HG02852 (cell line): ENCODE data around the gene SHISA9.

Source experiments
- ATAC-seq: cut with Tn5 transposase; IDR thresholded peaks from one replicate; pipeline ENCODE4 v1.9.1; 2021; ENCODE audit warnings: mild to moderate bottlenecking, moderate library complexity; ENCODE audit not compliant: unreplicated experiment

Gene SHISA9

GRCh38 chr16:13013043-13013442 lies 111.6 kb downstream of the SHISA9 start:
- ATAC-seq = no peak

- ATAC-seq = no peak
These were observed 113.1 kb downstream of the SHISA9 start for GRCh38 chr16:13014476-13014875.

- ATAC-seq = no peak
These were observed 116.6 kb downstream of the SHISA9 start for GRCh38 chr16:13018026-13018425.

DNA sequence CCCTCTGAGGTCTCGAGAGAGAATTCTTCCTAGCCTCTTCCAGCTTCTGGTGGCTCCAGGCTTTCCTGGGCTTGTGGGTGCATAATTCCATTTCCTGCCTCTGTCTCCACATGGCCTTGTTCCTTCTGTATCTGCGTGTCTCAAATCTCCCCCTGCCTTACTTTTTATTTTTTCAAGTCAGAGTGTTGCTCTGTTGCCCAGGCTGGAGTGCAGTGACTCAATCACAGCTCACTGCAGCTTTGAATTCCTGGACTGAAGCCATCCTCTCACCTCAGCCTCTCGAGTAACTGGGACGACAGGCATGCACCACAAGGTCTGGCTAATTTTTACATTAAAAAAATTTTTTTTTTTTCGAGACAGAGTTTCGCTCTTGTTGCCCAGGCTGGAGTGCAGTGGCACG lies 120.6 kb downstream of the SHISA9 start:
- no peak for ATAC-seq

DNA sequence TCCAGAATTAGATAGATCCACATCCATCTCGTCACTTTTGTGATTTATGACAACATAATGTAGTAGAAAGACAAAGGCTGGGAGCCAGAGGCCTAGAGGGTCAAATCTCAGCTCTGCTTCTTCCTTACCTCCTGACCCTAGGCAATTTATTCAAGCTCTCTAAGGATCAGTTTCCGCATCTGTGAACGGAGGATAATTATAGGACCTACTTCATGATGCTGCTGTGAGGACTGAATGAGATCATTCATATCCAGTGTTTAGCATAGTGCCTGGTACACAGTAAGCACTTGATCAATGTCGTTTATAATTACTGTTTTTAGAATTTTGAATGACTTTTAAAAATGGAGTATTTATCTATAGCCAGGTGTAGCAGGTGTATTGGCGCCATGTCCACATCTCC lies 128.4 kb downstream of the SHISA9 start:
- ATAC-seq = no peak

- no peak for ATAC-seq
These were observed 129.4 kb downstream of the SHISA9 start for GRCh38 chr16:13030769-13031168.

DNA sequence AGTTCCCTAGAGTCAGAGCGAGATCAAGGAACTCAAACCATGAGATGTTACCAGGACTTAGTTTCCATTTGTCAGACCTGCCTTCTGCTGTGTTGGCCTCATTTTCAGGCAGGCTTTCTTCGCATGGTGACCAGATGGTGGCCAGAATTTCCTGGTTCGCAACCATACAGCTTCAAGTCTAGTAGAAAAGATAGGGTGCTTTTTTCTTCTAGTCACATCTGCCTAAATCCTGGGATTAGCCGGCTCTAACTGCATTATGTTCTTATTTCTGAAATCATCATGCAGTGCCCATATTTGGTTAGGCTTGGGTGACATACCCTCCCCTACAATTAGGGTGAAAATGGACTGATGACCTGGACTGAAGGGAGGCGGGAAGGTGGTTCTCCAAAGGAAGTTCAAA lies 131.5 kb downstream of the SHISA9 start:
- ATAC-seq = no peak

- no peak for ATAC-seq
These were observed 135.2 kb downstream of the SHISA9 start for GRCh38 chr16:13036600-13036999.

DNA sequence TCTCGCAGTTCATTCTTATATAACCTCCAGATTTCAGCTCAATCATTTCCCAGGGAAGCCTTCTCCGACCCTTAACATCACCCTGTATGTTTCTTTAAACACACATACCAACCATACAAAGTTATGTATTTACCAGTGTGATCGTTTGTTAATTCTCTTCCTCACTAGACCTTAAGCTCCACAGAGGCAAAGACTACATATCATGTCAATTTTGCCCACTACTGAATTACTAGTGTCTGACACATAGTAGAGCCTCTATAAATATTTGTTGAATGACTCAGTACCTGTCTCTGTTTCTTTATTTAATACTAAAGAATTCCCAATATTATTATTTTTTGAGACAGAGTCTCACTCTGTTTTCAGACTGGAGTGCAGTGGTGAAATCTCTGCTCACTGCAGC lies 137.2 kb downstream of the SHISA9 start:
- ATAC-seq = no peak

DNA sequence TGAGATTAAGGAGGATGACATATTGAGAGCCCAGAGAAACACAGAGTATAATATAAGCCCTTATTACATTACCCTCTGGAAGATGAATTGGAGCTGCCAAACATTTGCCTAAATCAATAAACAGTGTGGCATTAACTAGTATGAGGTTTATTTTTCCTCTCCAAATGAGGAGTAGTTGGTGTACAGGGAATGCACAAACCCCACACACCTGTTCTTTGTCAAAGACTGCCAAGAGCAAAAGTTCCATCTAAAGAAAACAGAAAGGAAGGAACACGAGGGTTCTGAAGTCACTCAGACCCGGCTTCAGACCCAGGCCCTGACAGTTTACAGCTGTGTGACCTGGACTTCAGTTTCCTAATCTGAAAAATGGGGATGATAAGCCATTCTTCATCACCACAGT lies 138.1 kb downstream of the SHISA9 start:
- ATAC-seq = no peak

GRCh38 chr16:13041180-13041579 lies 139.8 kb downstream of the SHISA9 start:
- no peak for ATAC-seq

- no peak for ATAC-seq
These were observed 140.4 kb downstream of the SHISA9 start for GRCh38 chr16:13041646-13042290.

- no peak for ATAC-seq
These were observed 140.9 kb downstream of the SHISA9 start for GRCh38 chr16:13042291-13042685.

GRCh38 chr16:13046061-13046821 lies 144.8 kb downstream of the SHISA9 start:
- ATAC-seq = no peak

GRCh38 chr16:13047276-13047675 lies 145.9 kb downstream of the SHISA9 start:
- no peak for ATAC-seq

- no peak for ATAC-seq
These were observed 148.3 kb downstream of the SHISA9 start for GRCh38 chr16:13049688-13050087.

DNA sequence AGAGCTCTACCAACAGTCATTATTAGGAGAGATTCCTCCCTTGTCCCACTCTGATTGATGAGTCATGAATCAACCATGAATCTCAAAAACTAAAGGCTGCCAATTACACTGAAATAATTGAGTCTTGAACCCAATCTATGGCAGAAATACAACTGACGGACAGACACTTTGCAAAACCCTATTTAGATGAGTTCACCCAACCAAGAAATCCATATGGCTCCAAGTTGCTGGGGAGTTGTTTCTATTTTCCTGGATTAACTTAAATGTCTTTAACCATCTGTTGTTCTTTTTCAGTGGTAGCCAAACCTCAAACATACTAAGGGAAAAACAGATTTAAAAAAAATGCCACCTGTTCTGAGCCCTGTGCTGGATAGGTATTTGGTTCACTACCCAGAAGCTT lies 151.0 kb downstream of the SHISA9 start:
- ATAC-seq = no peak

- no peak for ATAC-seq
These were observed 154.1 kb downstream of the SHISA9 start for GRCh38 chr16:13055480-13055879.

- ATAC-seq = no peak
These were observed 155.2 kb downstream of the SHISA9 start for GRCh38 chr16:13056607-13057006.

GRCh38 chr16:13060932-13061331 lies 159.5 kb downstream of the SHISA9 start:
- no peak for ATAC-seq

GRCh38 chr16:13061691-13062090 lies 160.3 kb downstream of the SHISA9 start:
- no peak for ATAC-seq

DNA sequence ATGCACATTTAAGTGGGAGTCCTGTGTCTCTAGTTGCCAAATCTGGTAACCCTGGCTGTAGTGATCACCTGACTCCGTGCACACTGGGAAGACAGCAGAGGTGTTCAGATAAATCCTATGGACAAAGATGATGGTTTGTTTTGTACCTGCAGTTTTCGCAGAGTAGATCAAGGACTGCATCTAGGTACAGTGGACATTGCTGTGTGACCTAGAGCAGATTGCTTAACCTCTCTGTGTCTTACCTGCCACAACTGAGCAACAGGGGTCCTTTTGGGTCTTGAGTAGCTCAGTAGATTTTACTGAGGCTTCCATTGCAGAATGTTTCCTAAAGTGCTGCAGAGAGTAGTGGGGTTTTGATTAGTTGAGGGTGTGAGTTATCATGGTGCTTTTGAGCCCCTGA lies 160.8 kb downstream of the SHISA9 start:
- ATAC-seq = no peak

GRCh38 chr16:13063457-13063856 lies 162.1 kb downstream of the SHISA9 start:
- ATAC-seq = no peak
